H1 (cell line): ENCODE measurements around the gene FBN1.

Experiments used
- EGR1 ChIP-seq: IDR thresholded peaks from 2 replicates; pipeline ENCODE4 v1.6.1; 2011; ENCODE audit warnings: low read depth, low read length, borderline replicate concordance
- EP300 ChIP-seq, 2 experiments: IDR thresholded peaks; 1 replicate in 1 of 2; 2 replicates in 1 of 2; pipeline ENCODE4 v1.6.1; 2011 to 2012; ENCODE audit warnings: low read depth in 2 of 2, low read length in 2 of 2, mild to moderate bottlenecking in 2 of 2, borderline replicate concordance in 1 of 2, inconsistent platforms in 1 of 2, moderate library complexity in 1 of 2
- POLR2A ChIP-seq, 2 experiments: IDR thresholded peaks; 1 replicate in 1 of 2; 2 replicates in 1 of 2; pipeline ENCODE4 v1.6.1; 2011; ENCODE audit warnings: low read depth in 2 of 2, low read length in 2 of 2, mild to moderate bottlenecking in 2 of 2; ENCODE audit errors: control extremely low read depth in 1 of 2
- POLR2AphosphoS5 ChIP-seq: IDR thresholded peaks from 2 replicates; pipeline ENCODE4 v1.6.1; 2011; ENCODE audit warnings: low read depth, low read length
- RFX5 ChIP-seq: IDR thresholded peaks from 2 replicates; pipeline ENCODE4 v1.6.1; 2011; ENCODE audit warnings: low read depth, low read length, improper control_type of control experiment, borderline replicate concordance
- SIN3A ChIP-seq, 2 experiments: IDR thresholded peaks in 1 of 2; conservative IDR thresholded peaks in 1 of 2; 2 replicates each; pipeline ENCODE4 v1.6.1; 2011 to 2012; ENCODE audit warnings: low read length in 2 of 2, improper control_type of control experiment in 1 of 2, low read depth in 1 of 2, mild to moderate bottlenecking in 1 of 2
- SP1 ChIP-seq: IDR thresholded peaks from 2 replicates; pipeline ENCODE4 v1.6.1; 2011; ENCODE audit warnings: low read depth, low read length
- ZNF274 ChIP-seq: IDR thresholded peaks from 2 replicates; pipeline ENCODE4 v1.7.0; 2012; ENCODE audit warnings: low read length, borderline replicate concordance; ENCODE audit errors: extremely low read depth
- TF ChIP-seq, protein P1 (sequence below), 3 experiments: IDR thresholded peaks; 1 replicate in 2 of 3; 2 replicates in 1 of 3; pipeline versions ENCODE4 v1.5.1 to v1.6.1; 2011; ENCODE audit warnings: low read length in 3 of 3, mild to moderate bottlenecking in 3 of 3, inconsistent platforms in 2 of 3, low read depth in 1 of 3, moderate library complexity in 1 of 3; ENCODE audit not compliant: insufficient read depth in 1 of 3; ENCODE audit errors: control extremely low read depth in 1 of 3

DNA sequence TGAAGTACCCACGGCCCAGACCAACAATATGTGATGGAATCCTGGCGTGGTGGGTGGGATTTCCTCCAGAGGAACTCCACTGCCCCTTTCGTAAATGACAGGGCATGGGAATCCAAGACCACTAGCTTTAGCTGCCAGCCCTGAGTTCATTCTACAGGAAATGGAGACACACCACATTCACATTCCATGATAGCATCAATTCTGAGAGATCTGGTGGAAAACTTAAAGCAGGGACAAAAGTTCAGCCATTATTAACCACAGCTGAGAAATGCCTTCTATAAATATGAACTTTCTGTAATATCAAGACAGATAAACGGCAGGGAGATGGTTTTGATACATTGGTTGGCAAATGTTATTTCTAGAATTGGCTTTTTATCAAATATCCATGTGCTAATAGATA, 98.2 kb downstream of the FBN1 start:
- TF ChIP-seq POLR2A (IDR thresholded peaks at IDR 0.05; ENCODE audit: control extremely low read depth in 1 of 2, low read depth in 2 of 2, low read length in 2 of 2) (no peak), RFX5 (no peak), ZNF274 (no peak), EGR1 (no peak), EP300 (IDR thresholded peaks at IDR 0.05; ENCODE audit: borderline replicate concordance in 1 of 2, low read depth in 2 of 2, low read length in 2 of 2) (no peak), SIN3A (conservative IDR thresholded peaks at IDR 0.05 in 1 of 2, IDR thresholded peaks at IDR 0.05 in 1 of 2; ENCODE audit: low read depth in 1 of 2, low read length in 2 of 2) (no peak), SP1 (no peak), POLR2AphosphoS5 (no peak)
- TF ChIP-seq, protein P1, sequence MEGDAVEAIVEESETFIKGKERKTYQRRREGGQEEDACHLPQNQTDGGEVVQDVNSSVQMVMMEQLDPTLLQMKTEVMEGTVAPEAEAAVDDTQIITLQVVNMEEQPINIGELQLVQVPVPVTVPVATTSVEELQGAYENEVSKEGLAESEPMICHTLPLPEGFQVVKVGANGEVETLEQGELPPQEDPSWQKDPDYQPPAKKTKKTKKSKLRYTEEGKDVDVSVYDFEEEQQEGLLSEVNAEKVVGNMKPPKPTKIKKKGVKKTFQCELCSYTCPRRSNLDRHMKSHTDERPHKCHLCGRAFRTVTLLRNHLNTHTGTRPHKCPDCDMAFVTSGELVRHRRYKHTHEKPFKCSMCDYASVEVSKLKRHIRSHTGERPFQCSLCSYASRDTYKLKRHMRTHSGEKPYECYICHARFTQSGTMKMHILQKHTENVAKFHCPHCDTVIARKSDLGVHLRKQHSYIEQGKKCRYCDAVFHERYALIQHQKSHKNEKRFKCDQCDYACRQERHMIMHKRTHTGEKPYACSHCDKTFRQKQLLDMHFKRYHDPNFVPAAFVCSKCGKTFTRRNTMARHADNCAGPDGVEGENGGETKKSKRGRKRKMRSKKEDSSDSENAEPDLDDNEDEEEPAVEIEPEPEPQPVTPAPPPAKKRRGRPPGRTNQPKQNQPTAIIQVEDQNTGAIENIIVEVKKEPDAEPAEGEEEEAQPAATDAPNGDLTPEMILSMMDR (IDR thresholded peaks at IDR 0.05; ENCODE audit: control extremely low read depth in 1 of 3, insufficient read depth in 1 of 3, low read depth in 1 of 3, low read length in 3 of 3) = no peak
